GM12875 (cell line): Measurements from ENCODE around the gene BMAL1.

Source experiments
- H3K4me3 ChIP-seq: one replicate; pipeline ENCODE4 v1.5.1; 2011; ENCODE audit warnings: low read depth, low read length, control low read depth
- TF ChIP-seq, protein P1 (sequence below): IDR thresholded peaks from 2 replicates; pipeline ENCODE4 v1.5.1; 2011; ENCODE audit warnings: low read depth, mild to moderate bottlenecking, control low read depth, inconsistent platforms, low read length, moderate library complexity, borderline replicate concordance; ENCODE audit not compliant: insufficient read depth

The BMAL1 gene

DNA sequence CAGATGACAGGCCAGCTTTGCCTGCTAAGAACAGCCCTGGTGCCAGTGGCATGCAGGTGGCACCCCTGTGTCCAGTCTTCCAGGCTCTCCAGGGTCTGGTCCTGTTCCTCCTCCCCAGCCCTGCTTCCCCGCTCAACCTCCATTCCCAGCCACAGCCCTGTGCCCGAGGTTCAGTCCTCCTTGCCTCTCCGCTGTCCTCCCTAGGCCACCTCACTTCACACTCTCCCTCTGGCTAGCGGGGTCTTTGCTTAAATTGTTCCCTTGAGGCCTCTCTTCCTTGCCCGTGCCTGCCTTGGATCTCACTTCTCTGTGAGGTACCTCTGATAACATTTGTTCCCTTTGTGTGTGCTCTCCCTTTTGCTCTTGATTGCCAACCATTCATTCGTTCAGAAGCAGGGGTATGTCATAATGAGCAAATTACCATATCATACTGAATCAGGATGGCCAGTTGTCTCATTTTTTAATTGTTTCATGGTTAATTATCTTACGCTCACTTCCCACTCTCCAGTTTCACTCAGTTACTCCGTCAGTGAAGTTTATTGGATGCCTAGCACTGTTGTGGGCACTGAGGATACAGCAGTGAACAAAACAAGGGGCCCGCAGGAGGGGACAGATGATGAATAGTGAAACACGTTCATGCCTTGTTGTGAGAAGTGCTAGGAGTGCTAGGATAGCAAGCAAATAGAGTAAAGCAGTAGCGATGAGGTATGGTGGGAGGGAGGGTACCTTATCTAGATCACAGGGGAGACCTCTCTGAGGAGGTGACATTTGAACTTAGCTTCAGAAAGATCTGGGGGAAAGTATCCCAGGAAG is 7.4 kb downstream of the BMAL1 start:
- TF ChIP-seq, protein P1, sequence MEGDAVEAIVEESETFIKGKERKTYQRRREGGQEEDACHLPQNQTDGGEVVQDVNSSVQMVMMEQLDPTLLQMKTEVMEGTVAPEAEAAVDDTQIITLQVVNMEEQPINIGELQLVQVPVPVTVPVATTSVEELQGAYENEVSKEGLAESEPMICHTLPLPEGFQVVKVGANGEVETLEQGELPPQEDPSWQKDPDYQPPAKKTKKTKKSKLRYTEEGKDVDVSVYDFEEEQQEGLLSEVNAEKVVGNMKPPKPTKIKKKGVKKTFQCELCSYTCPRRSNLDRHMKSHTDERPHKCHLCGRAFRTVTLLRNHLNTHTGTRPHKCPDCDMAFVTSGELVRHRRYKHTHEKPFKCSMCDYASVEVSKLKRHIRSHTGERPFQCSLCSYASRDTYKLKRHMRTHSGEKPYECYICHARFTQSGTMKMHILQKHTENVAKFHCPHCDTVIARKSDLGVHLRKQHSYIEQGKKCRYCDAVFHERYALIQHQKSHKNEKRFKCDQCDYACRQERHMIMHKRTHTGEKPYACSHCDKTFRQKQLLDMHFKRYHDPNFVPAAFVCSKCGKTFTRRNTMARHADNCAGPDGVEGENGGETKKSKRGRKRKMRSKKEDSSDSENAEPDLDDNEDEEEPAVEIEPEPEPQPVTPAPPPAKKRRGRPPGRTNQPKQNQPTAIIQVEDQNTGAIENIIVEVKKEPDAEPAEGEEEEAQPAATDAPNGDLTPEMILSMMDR: no peak
- H3K4me3 ChIP-seq: no peak overlapping the region

DNA sequence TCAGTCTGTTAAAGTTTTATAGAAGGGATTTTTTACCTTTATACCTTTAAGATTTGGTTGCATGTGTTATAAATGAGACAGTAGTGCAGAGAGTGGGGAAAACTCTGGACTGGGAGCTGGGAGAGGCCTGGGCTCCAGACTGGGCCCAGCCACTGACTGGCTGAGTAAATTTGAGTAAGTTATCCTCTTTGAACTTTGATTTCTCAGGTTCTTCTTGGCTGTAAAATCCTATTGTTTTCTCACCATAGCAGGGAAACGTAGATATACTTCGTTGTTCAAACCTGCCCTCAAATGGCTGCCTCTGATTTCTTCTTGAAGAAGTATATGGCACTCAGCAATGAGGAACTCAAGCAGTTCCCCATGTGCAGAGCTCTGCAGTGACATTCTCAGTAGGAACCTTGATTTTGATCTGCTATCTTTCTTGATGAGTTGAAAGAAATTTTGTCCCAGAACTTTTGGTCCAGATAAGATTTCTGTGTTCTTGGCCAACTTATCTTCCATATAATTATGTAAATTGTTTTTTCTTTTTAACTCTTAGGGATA is 8.8 kb downstream of the BMAL1 start:
- no peak overlapping the region for H3K4me3 ChIP-seq
- TF ChIP-seq, protein P1: no peak

DNA sequence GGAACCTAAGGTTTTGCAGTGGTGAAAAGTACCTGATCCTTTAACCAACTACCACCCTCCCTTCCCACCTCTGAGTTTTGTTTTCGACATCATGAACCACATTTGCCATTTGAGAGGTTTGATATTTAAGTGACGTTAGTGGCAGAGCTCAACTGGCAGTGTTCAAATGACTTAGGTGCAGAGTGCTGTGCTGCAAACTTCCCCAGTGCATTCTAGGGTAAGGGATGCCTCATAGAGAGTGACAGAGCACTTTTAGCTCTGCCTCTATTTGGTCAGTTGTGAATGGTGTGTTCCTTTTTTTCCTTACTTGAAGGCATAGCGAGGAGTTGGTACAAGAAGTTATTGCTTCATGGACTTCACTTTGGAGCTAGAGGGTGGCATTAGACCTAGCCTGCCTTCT is 9.4 kb downstream of the BMAL1 start:
- TF ChIP-seq, protein P1: no peak
- no peak overlapping the region for H3K4me3 ChIP-seq

DNA sequence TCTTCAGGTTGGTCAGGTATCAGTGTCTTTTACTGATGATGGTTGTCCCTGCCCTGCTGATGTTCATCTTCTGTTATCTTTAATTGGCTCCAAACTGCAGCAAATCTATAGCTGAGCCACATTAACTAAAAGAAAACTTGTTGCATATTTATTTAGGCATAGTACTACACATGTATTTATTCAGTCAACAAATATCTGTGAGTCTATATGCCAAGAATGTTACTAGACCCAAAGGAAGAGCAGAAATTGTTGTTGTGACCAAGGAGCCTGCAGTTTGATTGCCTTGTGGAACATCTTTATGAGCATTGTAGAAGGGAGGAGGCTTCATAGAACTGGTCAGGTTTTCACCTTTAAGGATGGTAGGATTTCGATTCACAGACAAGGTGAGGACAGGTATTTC is 10.1 kb downstream of the BMAL1 start:
- no peak overlapping the region for H3K4me3 ChIP-seq
- TF ChIP-seq, protein P1: no peak

DNA sequence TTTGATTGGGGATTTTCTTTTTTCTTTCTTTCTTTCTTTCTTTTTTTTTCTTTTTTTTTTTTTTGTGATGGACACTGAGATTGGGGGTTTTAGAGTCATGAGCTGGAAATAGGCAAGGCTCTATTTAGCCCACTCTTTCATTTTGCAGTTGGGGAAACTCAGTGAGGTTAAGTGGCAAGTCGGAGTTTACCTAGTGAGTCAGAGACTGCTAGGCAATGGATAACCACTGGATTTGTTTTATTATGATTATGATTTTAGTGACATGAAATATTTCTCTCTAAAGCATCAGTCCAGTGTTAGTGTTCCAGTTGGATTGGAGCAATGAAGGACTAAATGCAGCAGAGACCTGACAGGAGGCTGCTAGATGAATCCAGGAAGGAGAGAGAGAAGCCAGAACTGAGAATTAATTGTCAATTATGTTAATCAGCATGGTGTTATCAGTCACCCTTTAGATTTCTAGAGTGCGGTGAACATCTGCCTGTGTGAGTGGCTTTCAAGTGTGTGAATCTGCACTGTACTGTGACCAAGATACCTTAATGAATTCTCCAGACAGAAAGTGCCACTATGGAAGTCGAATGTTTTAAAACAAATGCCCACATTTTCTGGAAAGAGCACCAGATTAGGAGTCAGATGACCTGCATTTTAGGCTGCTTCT is 10.9 kb downstream of the BMAL1 start:
- TF ChIP-seq, protein P1: no peak
- no peak overlapping the region for H3K4me3 ChIP-seq

DNA sequence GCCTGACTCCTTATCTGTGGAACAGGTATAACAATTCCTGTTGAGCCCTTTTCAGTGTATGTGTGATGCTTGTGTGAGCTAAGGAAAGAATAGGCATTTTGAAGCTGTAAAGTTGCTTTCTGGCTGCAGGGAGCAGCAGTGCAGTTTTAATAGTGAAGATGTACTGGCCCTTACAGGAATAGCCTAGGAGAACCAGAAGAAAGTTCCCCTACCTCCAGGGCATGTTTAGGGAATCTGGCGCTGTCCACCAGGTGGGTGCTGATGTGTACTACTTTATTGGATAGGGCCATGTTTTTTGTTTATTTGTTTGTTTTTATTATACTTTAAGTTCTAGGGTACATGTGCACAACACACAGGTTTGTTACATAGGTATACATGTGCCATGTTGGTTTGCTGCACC is 11.5 kb downstream of the BMAL1 start:
- TF ChIP-seq, protein P1: no peak
- no peak overlapping the region for H3K4me3 ChIP-seq
